Stimulated activated CD8-positive, alpha-beta memory T cell treated with anti-CD3 and anti-CD28 coated beads, Interleukin-2, amount 100 ng/mL, for 48 hours (primary cell): ENCODE measurements around the gene RUFY2.
"Not testable (repeated sequence)": the region's sequence is repeated elsewhere in the genome, so short reads cannot be mapped to it uniquely, and the experiment has no call there.

Source experiments
- DNase-seq, 2 donors: peaks; one replicate each; pipeline ENCODE4 v3.0.0-alpha.2; 2020; ENCODE audit warnings: low read depth in 2 of 2

RUFY2 gene, protein sequence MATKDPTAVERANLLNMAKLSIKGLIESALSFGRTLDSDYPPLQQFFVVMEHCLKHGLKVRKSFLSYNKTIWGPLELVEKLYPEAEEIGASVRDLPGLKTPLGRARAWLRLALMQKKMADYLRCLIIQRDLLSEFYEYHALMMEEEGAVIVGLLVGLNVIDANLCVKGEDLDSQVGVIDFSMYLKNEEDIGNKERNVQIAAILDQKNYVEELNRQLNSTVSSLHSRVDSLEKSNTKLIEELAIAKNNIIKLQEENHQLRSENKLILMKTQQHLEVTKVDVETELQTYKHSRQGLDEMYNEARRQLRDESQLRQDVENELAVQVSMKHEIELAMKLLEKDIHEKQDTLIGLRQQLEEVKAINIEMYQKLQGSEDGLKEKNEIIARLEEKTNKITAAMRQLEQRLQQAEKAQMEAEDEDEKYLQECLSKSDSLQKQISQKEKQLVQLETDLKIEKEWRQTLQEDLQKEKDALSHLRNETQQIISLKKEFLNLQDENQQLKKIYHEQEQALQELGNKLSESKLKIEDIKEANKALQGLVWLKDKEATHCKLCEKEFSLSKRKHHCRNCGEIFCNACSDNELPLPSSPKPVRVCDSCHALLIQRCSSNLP

DNA sequence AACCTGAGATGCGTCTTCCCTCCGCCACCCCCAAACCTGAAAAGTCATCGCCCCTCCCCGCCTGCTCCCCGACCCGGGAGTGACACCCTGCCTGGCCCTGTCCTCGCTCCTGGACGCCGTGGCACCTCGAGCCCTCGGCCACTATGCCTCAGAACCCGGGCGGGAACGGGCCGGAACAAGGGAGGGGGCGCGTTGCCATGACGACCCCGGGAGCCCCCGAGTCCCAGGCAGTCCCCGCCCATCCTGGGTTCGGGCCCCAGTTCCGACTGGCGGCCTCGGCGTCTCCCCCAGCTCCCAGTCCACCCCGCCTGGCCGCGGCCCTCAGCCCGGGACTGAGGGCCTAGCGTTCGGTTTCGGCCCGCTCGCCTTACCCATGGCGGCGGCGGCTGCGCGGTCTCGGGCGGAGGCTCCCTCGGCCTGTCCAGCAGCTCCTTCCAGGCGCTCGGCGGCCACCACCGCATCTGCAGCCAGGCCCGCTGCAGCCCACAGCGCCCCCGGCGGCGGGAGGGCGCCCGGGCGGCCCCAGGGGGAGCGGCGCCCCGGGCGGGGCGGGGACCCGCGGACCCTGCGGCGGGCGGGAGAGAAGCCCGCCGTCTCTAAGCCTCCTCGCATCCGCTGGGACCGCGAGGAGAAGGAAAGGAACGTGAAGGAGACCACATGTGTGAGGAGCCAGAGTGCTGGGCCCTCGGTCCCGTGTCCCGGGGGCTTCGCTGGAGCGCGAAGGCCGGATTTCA, at the start of gene RUFY2:
TSS of gene RUFY2 (minus strand) at position 463 of the 734 bp plus-strand sequence. CDS start at position 375, 88 bp downstream.
- DNase-seq, result peak; percentile 60 to 76

DNA sequence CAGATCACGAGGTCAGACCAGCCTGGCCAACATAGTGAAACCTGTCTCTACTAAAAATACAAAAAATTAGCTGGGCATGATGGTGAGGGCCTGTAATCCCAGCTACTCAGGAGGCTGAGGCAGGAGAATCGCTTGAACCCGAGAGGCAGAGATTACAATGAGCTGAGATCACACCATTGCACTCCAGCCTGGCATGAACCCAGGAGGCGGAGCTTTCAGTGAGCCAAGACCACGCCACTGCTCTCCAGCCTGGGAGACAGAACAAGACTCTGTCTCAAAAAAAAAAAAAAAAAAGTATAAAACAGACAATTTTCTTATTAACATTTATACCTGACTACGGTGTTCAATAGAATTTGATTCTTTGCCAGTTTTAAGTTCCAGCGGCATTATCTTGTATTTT, 42.6 kb upstream of the RUFY2 start:
- not testable (repeated sequence) for DNase-seq

DNA sequence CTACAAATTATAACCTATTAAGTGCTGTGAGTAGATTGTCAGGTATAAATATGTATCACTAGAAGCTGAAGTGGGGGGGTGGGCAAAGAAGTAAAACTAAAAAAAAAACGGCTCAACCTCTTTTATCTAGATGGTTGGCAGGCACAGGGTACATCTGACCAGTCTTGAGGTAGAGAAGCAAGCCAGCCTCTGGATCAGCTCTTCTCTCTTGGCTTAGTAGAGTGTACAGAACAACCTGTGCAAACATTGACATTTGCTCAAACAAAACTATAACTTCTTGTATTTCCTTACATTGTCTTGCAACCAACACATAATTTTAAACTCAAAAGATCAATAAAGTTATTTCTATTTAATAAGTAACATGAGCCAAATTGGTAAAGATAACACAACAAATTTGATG, 39.1 kb upstream of the RUFY2 start:
- no peak for DNase-seq

DNA sequence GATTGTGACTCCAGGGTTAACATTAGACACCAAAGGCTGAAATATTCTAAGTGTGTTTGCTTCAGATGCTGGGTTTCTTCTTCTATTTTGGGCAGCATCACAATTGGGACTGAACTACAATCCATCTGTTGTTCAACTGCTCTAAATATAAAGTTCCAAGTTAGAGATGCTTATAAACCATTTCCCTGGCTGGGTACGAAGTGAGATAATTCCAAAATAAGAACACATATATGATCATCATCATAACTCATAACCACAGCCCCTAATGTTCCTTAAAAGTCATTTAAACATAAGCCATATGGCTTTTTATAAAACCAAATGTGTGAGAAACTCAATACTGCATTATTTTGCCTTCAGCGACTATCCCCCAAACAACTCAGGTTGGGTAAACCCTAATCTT, 35.9 kb upstream of the RUFY2 start:
- DNase-seq, result no peak

DNA sequence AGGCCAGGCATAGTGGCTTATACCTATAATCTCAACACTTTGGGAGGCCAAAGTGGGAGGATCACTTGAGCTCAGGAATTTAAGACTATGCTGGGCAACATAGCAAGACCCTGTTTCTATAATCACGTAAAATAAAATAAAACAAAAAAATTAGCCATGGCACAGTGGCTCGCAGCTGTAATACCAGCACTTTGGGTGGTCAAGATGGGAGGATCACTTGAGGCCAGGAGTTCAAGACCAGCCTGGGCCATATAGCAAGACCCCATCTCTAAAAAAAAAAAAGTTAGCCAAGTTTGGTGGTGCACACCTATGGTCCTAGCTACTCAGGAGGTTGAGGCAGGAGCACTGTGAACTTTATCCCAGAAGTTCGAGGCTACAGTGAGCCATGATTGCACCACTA, 33.8 kb upstream of the RUFY2 start:
- no peak for DNase-seq

DNA sequence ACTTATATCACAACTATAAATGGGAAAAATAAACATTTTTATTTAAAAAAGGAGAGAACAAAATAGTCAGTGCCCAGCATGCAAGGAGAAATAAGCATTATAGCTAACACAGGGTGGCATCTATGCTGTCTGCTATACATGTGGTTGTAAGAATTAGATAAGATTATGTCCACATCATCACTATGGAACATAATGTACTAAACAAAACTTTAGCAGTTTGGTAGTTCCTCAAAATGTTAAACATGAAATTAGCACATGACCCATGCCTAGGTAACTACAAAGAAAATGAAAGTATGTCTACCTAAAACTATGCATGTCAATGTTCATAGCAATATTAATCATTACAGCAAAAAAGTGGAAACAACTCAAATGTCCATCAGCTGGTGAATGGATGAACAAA, 28.7 kb upstream of the RUFY2 start:
- no peak for DNase-seq

DNA sequence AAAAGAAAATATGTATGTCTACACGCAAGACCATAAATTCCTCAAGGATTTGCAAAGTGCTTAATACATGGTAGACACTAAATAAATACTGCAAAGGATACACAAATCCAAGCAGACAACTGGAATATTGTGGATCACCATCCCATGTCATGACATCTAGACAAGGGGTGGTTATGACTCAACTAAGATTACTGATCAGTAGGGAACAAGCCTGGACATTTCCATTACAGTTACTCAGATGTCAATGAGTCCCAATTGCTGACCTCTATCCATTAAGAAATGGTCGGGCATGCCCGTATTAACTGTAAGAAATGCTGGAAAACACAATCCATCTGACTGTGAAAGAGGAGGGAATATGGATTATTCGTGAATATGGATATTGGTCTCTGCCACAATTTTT, 27.6 kb upstream of the RUFY2 start:
- no peak for DNase-seq

DNA sequence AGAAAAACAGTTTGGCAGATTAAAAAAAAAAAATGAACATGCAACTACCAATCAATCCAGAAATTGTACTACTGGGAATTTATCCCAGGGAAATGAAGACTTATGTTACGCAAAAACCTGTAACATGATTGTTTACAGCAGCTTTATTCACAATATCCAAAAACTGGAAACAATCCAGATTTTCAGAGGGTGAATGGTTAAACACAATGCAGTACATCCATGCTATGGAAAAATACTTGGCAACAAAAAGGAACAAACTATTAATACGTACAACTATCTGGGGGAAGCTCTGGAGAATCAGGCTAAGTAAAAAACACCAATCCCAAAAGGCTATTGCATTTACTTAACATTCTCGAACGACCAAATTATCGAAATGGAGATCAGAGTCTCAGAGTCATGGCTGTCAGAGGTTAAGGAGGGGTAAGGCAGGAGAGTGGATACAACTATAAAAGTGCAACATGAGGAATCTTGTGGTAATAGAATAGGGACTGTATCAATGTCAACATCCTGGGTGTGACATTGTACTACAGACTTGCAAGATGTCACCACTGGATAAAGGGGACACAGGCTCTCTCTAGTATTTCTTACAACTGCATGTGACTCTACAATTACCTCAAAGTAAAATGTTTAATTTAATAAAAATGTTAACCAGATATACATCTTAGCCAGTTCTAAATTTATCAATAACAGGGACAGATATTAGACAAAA, 21.5 kb upstream of the RUFY2 start:
- no peak for DNase-seq

DNA sequence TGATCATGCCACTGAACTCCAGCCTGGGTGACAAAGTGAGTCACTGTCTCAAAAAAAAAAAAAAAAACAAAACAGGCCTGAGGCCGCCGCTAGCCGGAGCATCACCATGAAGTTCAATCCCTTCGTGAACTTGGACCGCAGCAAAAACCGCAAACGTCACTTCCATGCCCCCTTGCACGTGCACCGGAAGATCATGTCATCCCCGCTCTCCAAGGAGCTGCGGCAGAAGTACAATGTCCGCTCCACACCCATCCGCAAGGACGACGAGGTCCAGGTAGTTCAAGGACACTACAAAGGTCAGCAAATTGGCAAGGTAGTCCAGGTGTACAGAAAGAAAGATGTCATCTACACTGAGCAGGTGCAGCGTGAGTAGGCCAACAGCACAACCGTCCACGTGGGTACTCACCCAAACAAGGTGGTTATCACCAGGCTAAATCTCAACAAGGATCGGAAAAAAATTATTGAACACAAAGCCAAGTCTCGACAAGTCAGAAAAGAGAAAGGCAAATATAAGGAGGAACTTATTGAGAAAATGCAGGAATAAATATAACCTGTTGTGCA, 17.5 kb upstream of the RUFY2 start:
- no peak for DNase-seq

DNA sequence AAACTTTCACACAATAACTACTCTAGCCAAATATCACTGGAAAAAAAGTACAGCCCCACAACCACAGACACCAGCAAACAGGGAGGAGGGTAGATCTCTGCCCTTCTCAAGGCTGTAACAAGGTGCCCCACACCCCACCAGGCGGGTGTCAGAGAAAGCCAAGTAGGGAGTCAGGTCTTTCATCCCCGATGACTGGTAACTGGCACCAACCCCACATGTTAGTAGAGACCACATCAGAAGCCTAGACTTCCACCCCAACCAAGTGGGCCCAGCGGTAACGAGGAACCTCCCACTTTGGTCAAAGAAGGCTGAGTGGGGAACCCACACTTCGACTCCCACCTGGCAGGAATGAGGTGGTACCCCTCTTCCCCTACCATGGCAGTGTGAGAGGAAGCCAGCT, 16.4 kb upstream of the RUFY2 start:
- peak; percentile 22 to 23 for DNase-seq

DNA sequence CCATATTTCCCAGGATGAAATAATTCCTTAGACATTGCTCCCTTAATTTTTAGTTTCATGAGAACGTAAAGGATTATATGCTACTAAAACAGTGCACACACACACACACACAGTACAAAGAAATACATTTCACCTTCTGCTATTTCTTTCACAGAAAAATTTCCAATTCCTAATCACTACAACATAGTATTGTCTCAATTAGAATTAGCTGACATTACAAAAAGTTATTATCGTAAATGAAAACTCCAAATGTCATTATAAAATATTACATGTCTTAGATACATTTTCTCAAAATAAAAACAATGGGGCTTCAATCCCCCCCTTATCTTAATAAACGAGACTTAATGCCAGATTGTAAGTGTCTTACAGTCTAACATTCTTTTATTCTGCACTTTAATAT, 12.3 kb upstream of the RUFY2 start:
- no peak for DNase-seq

DNA sequence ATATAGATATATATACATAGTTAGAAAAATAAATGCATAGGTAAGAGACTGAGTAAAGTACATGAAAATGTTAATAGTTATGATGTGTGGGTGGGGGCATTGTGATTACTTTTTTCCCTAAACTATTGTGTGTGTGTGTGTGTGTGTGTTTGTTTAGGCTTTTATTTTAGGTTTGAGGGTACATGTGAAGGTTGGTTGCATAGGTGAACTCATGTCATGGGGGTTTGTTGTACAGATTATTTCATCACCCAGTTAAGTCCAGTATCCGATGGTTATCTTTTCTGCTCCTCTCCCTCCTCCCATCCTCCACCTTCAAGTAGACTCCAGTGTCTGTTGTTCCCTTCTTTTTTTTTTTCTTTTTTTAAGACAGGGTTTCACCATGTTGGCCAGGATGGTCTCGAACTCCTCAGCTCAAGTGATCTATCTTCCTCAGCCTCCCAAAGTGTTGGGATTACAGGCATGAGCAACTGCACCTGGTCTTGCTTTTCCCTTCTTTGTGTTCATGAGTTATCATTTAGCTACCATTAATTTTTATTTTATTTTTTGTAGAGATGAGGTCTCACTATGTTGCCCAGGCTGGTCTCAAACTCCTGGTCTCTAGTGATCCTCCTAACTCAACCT, 1.9 kb upstream of the RUFY2 start:
- DNase-seq, result no peak

DNA sequence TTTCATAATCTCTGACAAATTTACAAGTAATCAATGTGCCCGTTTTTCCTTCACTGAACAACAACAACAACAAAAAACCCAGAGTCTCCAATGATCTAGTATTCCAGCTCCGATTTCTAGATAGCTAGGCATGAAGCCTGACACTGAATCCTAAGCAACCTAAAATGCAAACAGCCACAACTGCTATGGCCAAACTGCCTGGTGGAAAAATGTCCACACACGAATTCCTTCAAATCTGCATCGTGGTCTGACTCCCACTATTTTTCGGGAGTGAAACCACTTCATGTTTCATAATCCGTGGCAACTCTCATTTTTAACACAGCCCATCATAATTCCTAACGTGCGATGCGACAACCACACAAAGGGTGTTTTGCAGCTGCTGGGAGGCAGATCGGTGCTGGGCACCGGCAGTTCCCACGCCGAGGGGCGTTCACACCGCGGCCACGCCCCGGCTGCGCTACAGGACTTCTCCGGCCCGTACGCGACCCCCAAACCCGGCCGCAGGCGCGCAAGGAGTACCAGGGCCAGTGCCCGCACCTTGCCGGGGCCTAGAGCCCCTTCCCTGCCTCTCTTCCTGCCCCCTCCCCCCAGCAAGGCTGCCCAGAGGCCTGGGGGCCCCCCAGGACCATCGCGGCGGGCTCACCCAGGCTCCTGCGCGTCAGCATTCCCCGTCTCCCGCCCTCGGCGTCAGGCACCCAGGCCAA, 814 bp downstream of the RUFY2 start:
- peak; percentile 37 to 45 for DNase-seq

DNA sequence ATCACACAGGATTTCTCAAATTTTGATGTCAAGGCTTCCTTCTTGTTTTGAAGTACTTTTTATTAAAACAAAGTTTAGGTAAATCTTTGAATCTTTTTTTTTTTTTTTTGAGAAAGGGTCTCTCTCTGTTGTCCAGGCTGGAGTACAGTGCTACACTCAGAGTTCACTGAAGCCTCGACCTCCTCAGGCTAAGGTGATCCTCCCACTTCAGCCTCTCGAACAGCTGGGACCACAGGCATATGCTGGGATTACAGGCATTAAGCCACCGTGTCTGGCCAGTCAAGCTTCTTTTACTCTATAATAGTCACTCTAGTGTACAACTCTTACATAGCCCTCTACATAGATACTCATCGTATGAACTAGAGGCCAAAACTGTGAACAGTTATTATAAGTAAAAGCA, 3.4 kb downstream of the RUFY2 start:
- no peak for DNase-seq

DNA sequence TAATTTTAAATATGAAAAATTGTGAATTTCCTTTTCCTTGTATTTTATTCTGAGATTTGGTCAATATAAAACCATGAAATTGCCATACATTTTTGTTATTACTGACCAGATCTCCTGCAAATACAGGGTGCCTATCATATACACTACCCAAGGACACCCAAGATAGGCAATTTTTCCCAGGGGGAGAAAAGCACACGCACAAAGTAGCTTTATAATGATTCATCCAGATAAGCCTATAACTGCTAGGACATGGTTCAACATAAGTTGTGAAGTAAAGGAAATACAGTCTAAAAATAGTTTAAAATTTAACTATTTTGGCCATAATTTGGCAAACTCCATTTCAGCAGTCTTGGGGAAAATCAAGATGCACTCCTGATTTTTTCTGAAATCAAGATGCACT, 4.8 kb downstream of the RUFY2 start:
- DNase-seq, result no peak

DNA sequence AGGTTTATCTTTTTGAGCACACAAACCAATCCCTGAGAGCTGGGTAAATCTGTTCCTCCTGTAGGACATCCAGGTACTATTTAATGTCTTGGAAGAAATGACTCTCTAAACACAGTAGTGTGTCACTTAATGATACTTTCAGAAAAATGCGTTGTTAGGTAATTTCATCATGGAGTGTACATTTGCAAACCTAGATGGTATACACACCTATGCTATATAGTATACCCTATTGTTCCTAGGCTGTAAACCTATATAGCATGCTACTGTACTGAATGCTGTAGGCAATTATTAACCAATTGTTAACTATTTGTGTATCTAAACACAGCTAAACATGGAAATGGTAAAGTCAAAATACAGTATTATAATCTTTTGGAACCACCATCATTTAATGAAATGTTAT, 10.1 kb downstream of the RUFY2 start:
- no peak for DNase-seq

DNA sequence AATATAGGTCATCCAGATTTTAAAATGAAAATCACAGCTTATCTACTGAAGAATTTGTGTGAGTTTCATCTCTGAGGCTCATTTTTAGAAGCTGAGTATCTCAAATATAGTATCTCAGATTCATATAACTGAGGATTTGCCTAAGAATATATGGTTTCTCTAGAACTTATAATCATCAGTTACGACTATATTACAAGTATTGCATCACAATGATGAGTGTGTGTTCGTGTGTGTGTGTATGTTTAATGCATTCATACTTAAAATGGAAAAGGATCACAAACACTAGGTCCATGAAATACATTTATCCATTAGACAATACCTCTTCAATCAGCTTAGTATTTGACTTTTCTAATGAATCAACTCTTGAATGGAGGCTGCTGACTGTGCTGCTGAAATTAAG, 21.3 kb downstream of the RUFY2 start:
- no peak for DNase-seq

DNA sequence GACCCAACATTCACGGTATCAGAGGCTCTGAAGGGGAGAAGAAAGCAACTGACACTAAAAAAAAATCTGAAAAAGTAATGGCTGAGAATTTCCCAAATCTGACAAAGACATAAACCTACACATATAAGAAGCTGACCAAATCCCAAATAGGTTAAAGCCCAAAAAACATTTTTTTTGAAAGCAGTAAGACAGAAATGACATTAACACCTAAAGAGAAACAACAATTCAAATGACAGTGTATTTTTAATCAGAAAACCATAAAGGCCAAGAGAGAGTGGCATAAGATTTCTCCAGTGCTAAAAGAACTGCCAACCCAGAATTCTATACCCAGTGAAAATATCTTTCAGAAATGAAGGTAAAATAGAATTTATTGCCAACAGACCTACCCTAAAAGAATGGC, 35.5 kb downstream of the RUFY2 start:
- DNase-seq, result no peak

DNA sequence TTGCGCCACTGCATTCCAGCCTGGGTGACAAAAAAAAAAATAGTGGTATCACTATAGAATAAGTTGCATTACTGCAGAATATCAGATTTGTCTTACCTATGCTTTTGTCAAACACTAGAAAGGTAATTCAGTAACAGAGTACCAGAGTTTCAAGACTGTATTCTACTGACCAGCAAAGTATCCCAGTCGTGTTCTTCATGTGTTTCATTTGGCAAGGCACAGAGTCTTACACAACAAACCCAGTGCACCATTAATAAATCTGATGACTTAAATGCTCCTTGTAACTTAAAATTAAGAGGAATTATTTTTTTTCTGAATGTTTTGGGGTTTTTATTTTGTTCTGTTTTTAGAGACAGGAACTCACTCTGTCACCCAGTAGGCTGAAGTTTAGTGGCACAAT, 40.0 kb downstream of the RUFY2 start:
- DNase-seq, result no peak

DNA sequence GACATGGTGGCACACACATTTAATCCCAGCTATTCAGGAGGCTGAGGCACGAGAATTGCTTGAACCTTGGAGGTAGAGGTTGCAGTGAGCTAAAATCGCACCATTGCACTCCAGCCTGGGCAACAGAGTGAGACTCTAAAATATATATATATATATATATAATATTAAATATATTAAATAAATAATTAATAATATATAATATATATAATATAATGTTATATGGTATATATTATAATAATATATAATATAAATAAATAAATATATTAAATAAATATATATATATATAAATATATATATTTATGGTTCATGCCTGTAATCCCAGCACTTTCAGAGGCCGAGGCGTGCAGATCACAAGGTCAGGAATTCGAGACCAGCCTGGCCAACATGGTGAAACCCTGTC, 40.5 kb downstream of the RUFY2 start:
- no peak for DNase-seq

DNA sequence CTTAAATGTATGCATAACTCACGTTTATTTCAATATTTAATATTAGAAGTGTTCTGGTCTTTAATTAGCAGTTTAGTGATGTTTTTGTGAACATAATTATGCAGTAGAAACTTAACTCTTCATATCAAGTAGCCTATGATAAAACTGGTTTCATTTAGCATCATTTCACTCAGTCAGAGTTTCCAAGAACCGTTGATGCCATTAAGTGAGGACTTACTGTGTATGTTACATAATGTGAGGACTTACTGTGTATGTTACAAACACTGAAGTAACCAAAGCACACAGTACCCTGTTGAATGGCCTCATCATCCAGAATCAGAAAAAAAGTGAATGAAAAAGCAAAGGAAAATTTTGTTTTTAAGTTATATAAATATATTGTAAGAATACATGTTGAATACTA, 41.5 kb downstream of the RUFY2 start:
- no peak for DNase-seq
